Measurements from ENCODE around the gene PNPO. TPM values are rescaled to one million over a fixed set of nuclear protein-coding genes. Genes with fewer than 3 reads are reported as not detected.

The PNPO gene
- total RNA-seq, 1 donor from 2014 or later = 9.1 TPM

DNA sequence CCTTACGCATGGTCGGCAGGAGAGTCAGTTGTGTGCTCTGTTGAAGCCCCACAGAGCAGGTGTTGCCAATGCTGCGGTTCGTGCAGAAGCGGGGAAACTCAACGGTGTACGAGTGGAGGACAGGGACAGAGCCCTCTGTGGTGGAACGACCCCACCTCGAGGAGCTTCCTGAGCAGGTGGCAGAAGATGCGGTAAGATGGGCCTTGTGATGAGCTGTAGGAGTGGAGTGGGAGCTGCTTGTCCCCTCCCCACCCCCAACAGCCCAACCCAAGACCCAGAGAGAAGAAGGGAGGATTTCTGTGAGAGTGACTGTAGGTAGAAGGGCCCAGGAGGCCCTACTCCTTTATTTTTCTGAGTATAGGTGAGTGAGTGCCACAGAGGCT lies 34.4 kb downstream of the PNPO start:
- Histone ChIP-seq H3K27ac (no peak overlapping the region), H3K9me3 (ENCODE audit: low read depth) (no peaks in the 10 kb centered on the region), H3K4me3 (no peak overlapping the region), H3K4me1 (peaks cover 13% of the 10 kb centered on the region), H3K9ac (no peak overlapping the region), H3F3A (ENCODE audit: low read depth) (peaks cover 8% of the 10 kb centered on the region), H3K36me3 (no peaks in the 10 kb centered on the region), H3K27me3 (no peaks in the 10 kb centered on the region), H3K4me2 (no peak overlapping the region), H4K20me1 (ENCODE audit: low read depth) (no peaks in the 10 kb centered on the region), H2AFZ (replicated peaks) (no peak overlapping the region), H3K79me2 (ENCODE audit: low read depth) (peaks cover 15% of the 10 kb centered on the region)
- H3K9me3 Mint-ChIP-seq = no peaks in the 10 kb centered on the region
- H3K4me1 Mint-ChIP-seq = peaks cover 31% of the 10 kb centered on the region
- DNase-seq (ENCODE audit: low spot score) = no peak
- no peak for TF ChIP-seq EZH2 (IDR thresholded peaks at IDR 0.05)
- TF ChIP-seq, protein P1, sequence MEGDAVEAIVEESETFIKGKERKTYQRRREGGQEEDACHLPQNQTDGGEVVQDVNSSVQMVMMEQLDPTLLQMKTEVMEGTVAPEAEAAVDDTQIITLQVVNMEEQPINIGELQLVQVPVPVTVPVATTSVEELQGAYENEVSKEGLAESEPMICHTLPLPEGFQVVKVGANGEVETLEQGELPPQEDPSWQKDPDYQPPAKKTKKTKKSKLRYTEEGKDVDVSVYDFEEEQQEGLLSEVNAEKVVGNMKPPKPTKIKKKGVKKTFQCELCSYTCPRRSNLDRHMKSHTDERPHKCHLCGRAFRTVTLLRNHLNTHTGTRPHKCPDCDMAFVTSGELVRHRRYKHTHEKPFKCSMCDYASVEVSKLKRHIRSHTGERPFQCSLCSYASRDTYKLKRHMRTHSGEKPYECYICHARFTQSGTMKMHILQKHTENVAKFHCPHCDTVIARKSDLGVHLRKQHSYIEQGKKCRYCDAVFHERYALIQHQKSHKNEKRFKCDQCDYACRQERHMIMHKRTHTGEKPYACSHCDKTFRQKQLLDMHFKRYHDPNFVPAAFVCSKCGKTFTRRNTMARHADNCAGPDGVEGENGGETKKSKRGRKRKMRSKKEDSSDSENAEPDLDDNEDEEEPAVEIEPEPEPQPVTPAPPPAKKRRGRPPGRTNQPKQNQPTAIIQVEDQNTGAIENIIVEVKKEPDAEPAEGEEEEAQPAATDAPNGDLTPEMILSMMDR (IDR thresholded peaks at IDR 0.05) = no peak
- TF ChIP-seq EZH2phosphoT487 (IDR thresholded peaks at IDR 0.05) = no peak
- peak overlapping the region; percentile 39 for H3K4me3 Mint-ChIP-seq
- no peak overlapping the region for H3K27ac Mint-ChIP-seq
- peaks cover 6% of the 10 kb centered on the region for H3K27me3 Mint-ChIP-seq (ENCODE audit: insufficient read depth, low read depth)
- peaks cover 39% of the 10 kb centered on the region for H3K36me3 Mint-ChIP-seq

DNA sequence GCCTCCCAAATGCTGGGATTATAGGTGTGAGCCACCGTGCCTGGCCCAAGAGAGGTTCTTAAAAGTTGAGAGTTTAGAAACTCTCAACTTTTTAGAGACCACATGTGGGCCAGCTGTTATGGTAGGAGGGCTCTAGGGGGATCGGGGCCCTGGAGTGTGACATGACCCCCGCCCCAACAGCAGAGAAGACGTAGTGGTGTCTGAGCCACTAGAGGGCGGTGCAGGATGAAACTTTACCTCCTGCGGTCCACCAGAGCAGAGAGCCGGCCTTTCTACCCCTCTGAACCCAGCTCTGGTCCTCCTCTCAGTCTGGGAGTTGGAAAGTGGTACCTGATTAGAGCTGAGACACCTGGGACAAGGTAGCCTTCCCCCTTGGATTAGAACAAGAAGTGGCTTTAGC lies 37.0 kb downstream of the PNPO start:
- no peaks in the 10 kb centered on the region for H3K9me3 ChIP-seq (ENCODE audit: low read depth)
- Mint-ChIP-seq H3K36me3 (peaks cover 47% of the 10 kb centered on the region), H3K4me1 (peaks cover 26% of the 10 kb centered on the region), H3K27ac (no peak overlapping the region), H3K9me3 (no peaks in the 10 kb centered on the region), H3K27me3 (ENCODE audit: insufficient read depth, low read depth) (peaks cover 9% of the 10 kb centered on the region), H3K4me3 (peak overlapping the region; percentile 30)
- TF ChIP-seq EZH2 (IDR thresholded peaks at IDR 0.05) = no peak
- TF ChIP-seq, protein P1 (IDR thresholded peaks at IDR 0.05) = peak; percentile 89
- H3K27me3 ChIP-seq = no peaks in the 10 kb centered on the region
- no peaks in the 10 kb centered on the region for H3K36me3 ChIP-seq
- H3K4me1 ChIP-seq = peaks cover 5% of the 10 kb centered on the region
- H3K4me3 ChIP-seq = no peak overlapping the region
- H3K4me2 ChIP-seq = no peak overlapping the region
- DNase-seq (ENCODE audit: low spot score) = peak; percentile 91
- H3K9ac ChIP-seq = no peak overlapping the region
- H3K27ac ChIP-seq = no peak overlapping the region
- H3F3A ChIP-seq (ENCODE audit: low read depth) = no peaks in the 10 kb centered on the region
- no peak overlapping the region for H2AFZ ChIP-seq (replicated peaks)
- H4K20me1 ChIP-seq (ENCODE audit: low read depth) = no peaks in the 10 kb centered on the region
- H3K79me2 ChIP-seq (ENCODE audit: low read depth) = no peaks in the 10 kb centered on the region

DNA sequence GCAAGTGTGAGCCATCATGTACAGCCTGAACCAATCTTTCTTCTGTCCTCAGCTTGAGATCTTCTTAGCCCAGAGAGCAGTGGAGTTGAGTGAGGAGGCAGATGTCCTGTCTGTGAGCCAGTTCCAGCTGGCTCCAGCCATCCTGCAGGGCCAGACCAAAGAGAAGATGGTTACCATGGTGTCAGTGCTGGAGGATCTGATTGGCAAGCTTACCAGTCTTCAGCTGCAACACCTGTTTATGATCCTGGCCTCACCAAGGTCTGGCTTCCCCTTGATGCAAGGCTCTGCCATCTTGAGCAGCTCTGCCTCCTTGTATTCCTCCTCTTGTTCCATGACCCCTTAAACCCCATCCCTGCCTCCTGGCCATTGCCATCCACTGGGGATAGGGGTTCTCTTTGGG lies 39.2 kb downstream of the PNPO start:
- Mint-ChIP-seq H3K4me1 (peaks cover 37% of the 10 kb centered on the region), H3K27me3 (ENCODE audit: insufficient read depth, low read depth) (peaks cover 6% of the 10 kb centered on the region), H3K4me3 (no peak overlapping the region), H3K36me3 (peaks cover 39% of the 10 kb centered on the region), H3K9me3 (no peaks in the 10 kb centered on the region), H3K27ac (no peak overlapping the region)
- Histone ChIP-seq H3K27ac (no peak overlapping the region), H3K4me2 (no peak overlapping the region), H3K27me3 (no peaks in the 10 kb centered on the region), H3K36me3 (no peaks in the 10 kb centered on the region), H3K4me3 (no peak overlapping the region), H3K79me2 (ENCODE audit: low read depth) (no peaks in the 10 kb centered on the region), H4K20me1 (ENCODE audit: low read depth) (no peaks in the 10 kb centered on the region), H3K4me1 (peaks cover 7% of the 10 kb centered on the region), H3K9me3 (ENCODE audit: low read depth) (no peaks in the 10 kb centered on the region), H3K9ac (no peak overlapping the region), H2AFZ (replicated peaks) (no peak overlapping the region), H3F3A (ENCODE audit: low read depth) (peaks cover 7% of the 10 kb centered on the region)
- DNase-seq (ENCODE audit: low spot score) = no peak
- TF ChIP-seq, protein P1 (IDR thresholded peaks at IDR 0.05) = no peak
- TF ChIP-seq EZH2 (IDR thresholded peaks at IDR 0.05) (no peak), EZH2phosphoT487 (IDR thresholded peaks at IDR 0.05) (no peak)
